HEK293 (cell line): ENCODE data around the gene C1orf174.
"Not testable (repeated sequence)": the region's sequence is repeated elsewhere in the genome, so short reads cannot be mapped to it uniquely, and the experiment has no call there.

Experiments
- CTCF ChIA-PET: fragments of 350-600 bp; formaldehyde crosslinking; extraction: SDS; loops from one replicate; lab custom pipeline; 2021; ENCODE audit warnings: antibody characterized with exemption; lab: Yijun Ruan, JAX
- POLR2A ChIA-PET: fragments of 300-600 bp; formaldehyde crosslinking; extraction: SDS; loops from one replicate; lab custom pipeline; 2020; ENCODE audit warnings: antibody characterized with exemption, inconsistent platforms; lab: Yijun Ruan, JAX
- H3K27ac ChIP-seq: fragments of 200-500 bp; sonication (Bioruptor generic); 2 replicates; pipeline ENCODE4 v1.5.1; 2014; ENCODE audit warnings: low read depth, low read length, control low read depth, inconsistent platforms; ENCODE audit errors: extremely low read depth
- H3K36me3 ChIP-seq, 2 experiments: fragments of 200-500 bp in 1 of 2; sonication (Bioruptor generic) in 1 of 2; 1 replicate in 1 of 2; 2 replicates in 1 of 2; pipeline ENCODE4 v1.5.1; 2014 to 2017; ENCODE audit warnings: inconsistent platforms in 2 of 2, low read length in 2 of 2; ENCODE audit not compliant: control insufficient read depth in 2 of 2, insufficient read depth in 1 of 2
- H3K4me1 ChIP-seq: fragments of 200-500 bp; sonication (Bioruptor generic); 2 replicates; pipeline ENCODE4 v1.5.1; 2014; ENCODE audit warnings: mild to moderate bottlenecking, low read length, inconsistent platforms; ENCODE audit not compliant: control insufficient read depth, insufficient read depth
- H3K4me3 ChIP-seq: 2 replicates; pipeline ENCODE4 v1.5.1; 2011; ENCODE audit warnings: low read depth, mild to moderate bottlenecking, control low read depth, low read length, moderate library complexity
- H3K9me3 ChIP-seq: fragments of 200-500 bp; sonication (Bioruptor generic); 2 replicates; pipeline ENCODE4 v1.5.1; 2014; ENCODE audit warnings: low read depth, low read length, inconsistent platforms; ENCODE audit not compliant: control insufficient read depth, insufficient read depth
- BCL11B ChIP-seq: fragments of 450-650 bp; formaldehyde crosslinking; IDR thresholded peaks from 2 replicates; pipeline ENCODE4 v1.5.1; 2016; ENCODE audit warnings: low read depth, missing biosample characterization, missing genetic modification characterization
- GLIS1 ChIP-seq: fragments of 450-650 bp; formaldehyde crosslinking; IDR thresholded peaks from 2 replicates; pipeline ENCODE4 v1.5.1; 2016; ENCODE audit warnings: missing biosample characterization, missing genetic modification characterization
- SETDB1 ChIP-seq: IDR thresholded peaks from one replicate; pipeline ENCODE4 v1.6.1; 2017; ENCODE audit warnings: mild to moderate bottlenecking, low read length, moderate library complexity, mixed read lengths; ENCODE audit not compliant: insufficient read length
- SP7 ChIP-seq: fragments of 450-650 bp; formaldehyde crosslinking; IDR thresholded peaks from 2 replicates; pipeline ENCODE4 v1.5.1; 2016; ENCODE audit warnings: missing biosample characterization, missing genetic modification characterization
- YY1 ChIP-seq: fragments of 450-650 bp; formaldehyde crosslinking; IDR thresholded peaks from 2 replicates; pipeline ENCODE4 v1.5.1; 2018; ENCODE audit warnings: missing biosample characterization, missing genetic modification characterization
- ZBTB1 ChIP-seq: fragments of 450-650 bp; formaldehyde crosslinking; IDR thresholded peaks from 2 replicates; pipeline ENCODE4 v1.5.1; 2016; ENCODE audit warnings: missing biosample characterization, missing genetic modification characterization
- ZBTB7A ChIP-seq: fragments of 450-650 bp; formaldehyde crosslinking; IDR thresholded peaks from 2 replicates; pipeline ENCODE4 v1.5.1; 2016; ENCODE audit warnings: low read depth, missing biosample characterization, missing genetic modification characterization
- ZFP69B ChIP-seq: fragments of 450-650 bp; formaldehyde crosslinking; IDR thresholded peaks from 2 replicates; pipeline ENCODE4 v1.5.1; 2016; ENCODE audit warnings: missing biosample characterization, missing genetic modification characterization
- ZIC2 ChIP-seq: fragments of 450-650 bp; formaldehyde crosslinking; IDR thresholded peaks from 2 replicates; pipeline ENCODE4 v1.5.1; 2016; ENCODE audit warnings: missing biosample characterization, missing genetic modification characterization
- ZNF155 ChIP-seq: fragments of 450-650 bp; formaldehyde crosslinking; IDR thresholded peaks from 2 replicates; pipeline ENCODE4 v1.5.1; 2016; ENCODE audit warnings: missing biosample characterization, missing genetic modification characterization
- ZNF23 ChIP-seq: fragments of 450-650 bp; formaldehyde crosslinking; IDR thresholded peaks from 2 replicates; pipeline ENCODE4 v1.5.1; 2016; ENCODE audit warnings: missing biosample characterization, missing genetic modification characterization, borderline replicate concordance
- ZNF501 ChIP-seq: fragments of 450-650 bp; formaldehyde crosslinking; IDR thresholded peaks from 2 replicates; pipeline ENCODE4 v1.5.1; 2016; ENCODE audit warnings: missing biosample characterization, missing genetic modification characterization
- ZNF510 ChIP-seq: fragments of 450-650 bp; formaldehyde crosslinking; IDR thresholded peaks from 2 replicates; pipeline ENCODE4 v1.5.1; 2018; ENCODE audit warnings: mild to moderate bottlenecking, missing genetic modification characterization, missing biosample characterization; ENCODE audit not compliant: insufficient replicate concordance
- ZNF558 ChIP-seq: fragments of 450-650 bp; formaldehyde crosslinking; IDR thresholded peaks from 2 replicates; pipeline ENCODE4 v1.5.1; 2016; ENCODE audit warnings: missing biosample characterization, missing genetic modification characterization
- ZNF658 ChIP-seq: fragments of 450-650 bp; formaldehyde crosslinking; IDR thresholded peaks from 2 replicates; pipeline ENCODE4; 2016; ENCODE audit warnings: missing biosample characterization, missing genetic modification characterization
- ZNF677 ChIP-seq: fragments of 450-650 bp; IDR thresholded peaks from 2 replicates; pipeline ENCODE4 v1.5.0; 2018; ENCODE audit warnings: missing biosample characterization, mild to moderate bottlenecking, missing genetic modification characterization, moderate library complexity
- ZNF707 ChIP-seq: fragments of 450-650 bp; formaldehyde crosslinking; IDR thresholded peaks from 2 replicates; pipeline ENCODE4 v1.5.1; 2016; ENCODE audit warnings: missing biosample characterization, missing genetic modification characterization
- ZNF777 ChIP-seq: fragments of 450-650 bp; formaldehyde crosslinking; IDR thresholded peaks from 2 replicates; pipeline ENCODE4 v1.5.1; 2017; ENCODE audit warnings: missing biosample characterization, missing genetic modification characterization, borderline replicate concordance
- ZNF785 ChIP-seq: fragments of 450-650 bp; formaldehyde crosslinking; IDR thresholded peaks from 2 replicates; pipeline ENCODE4 v1.5.1; 2016; ENCODE audit warnings: missing biosample characterization, missing genetic modification characterization
- TF ChIP-seq, protein P1 (sequence below): fragments of 450-650 bp; formaldehyde crosslinking; IDR thresholded peaks from 2 replicates; pipeline ENCODE4 v1.5.1; 2016; ENCODE audit warnings: missing biosample characterization, missing genetic modification characterization
- TF ChIP-seq, protein P2 (sequence below): fragments of 450-650 bp; formaldehyde crosslinking; IDR thresholded peaks from 2 replicates; pipeline ENCODE4 v1.5.1; 2017; ENCODE audit warnings: missing biosample characterization, missing genetic modification characterization

The C1orf174 gene

DNA sequence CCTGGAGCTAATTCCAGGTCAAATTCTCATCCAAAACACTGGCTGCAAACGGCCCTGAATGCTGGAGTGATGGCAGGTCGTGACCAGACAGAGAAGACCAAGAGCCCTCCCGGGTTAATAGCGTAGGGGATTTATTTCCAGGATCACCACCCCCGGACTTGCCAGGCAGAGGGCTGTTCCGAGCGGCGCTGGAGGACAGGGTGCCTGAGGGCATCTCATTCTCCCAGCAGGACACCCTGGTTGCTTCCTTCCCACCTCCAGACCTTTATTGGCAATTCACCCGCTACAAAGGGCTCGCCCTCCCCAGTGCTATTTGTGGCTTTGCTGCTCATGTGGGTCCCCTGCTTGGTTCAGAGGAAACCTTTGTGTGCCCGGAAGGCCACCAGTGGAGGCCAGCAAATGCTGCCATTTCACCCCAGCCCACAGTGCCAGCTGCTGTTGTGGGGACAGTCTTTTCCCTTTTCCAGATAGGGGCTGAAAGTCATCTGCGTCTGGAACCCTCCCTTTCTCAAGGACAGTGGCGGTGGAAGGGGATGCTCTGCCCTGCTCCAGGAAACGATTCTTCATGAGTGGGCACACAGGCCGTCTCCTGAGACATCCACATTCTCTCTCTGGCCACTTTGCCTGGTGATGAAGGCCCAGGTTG is 19.0 kb upstream of the C1orf174 start:
- H3K9me3 ChIP-seq = no peaks in the 10 kb centered on the region
- H3K4me1 ChIP-seq = no peaks in the 10 kb centered on the region
- H3K4me3 ChIP-seq = no peak overlapping the region
- H3K36me3 ChIP-seq = no peaks in the 10 kb centered on the region
- POLR2A ChIA-PET = no interaction called here
- no peak for TF ChIP-seq BCL11B (tag by site-specific recombination)
- peak; percentile 20; the same call in 1 of the 2 replicates for TF ChIP-seq ZIC2 (tag by site-specific recombination)
- TF ChIP-seq ZNF23 = no peak
- no peak for TF ChIP-seq ZNF677 (tag by site-specific recombination)
- H3K27ac ChIP-seq = no peak overlapping the region
- CTCF ChIA-PET = no interaction called here

DNA sequence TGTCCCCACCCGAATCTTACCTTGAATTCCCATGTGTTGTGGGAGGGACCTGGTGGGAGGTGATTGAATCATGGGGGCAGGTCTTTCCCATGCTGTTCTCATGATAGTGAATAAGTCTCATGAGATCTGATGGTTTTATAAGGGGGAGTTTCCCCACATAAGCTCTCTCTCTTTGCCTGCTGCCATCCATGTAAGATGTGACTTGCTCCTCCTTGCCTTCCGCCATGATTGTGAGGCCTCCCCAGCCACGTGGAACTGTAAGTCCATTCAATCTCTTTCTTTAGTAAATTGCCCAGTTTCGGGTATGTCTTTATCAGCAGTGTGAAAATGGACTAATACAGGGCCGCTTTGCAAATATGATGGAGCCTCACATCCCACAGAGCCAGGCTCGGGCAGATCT is 18.3 kb upstream of the C1orf174 start:
- H3K27ac ChIP-seq, H3K9me3 ChIP-seq, H3K4me3 ChIP-seq, H3K36me3 ChIP-seq, POLR2A ChIA-PET, H3K4me1 ChIP-seq: not testable (repeated sequence)
- CTCF ChIA-PET = interaction anchor here (0.6 kb wide), 1 partner anchor 142 kb away, joined by 6 read pairs; no protein-coding TSS in a partner anchor
- TF ChIP-seq SETDB1 = peak; percentile 48
- TF ChIP-seq, all 188 proteins: peak for 1; not testable (repeated sequence) for 187

DNA sequence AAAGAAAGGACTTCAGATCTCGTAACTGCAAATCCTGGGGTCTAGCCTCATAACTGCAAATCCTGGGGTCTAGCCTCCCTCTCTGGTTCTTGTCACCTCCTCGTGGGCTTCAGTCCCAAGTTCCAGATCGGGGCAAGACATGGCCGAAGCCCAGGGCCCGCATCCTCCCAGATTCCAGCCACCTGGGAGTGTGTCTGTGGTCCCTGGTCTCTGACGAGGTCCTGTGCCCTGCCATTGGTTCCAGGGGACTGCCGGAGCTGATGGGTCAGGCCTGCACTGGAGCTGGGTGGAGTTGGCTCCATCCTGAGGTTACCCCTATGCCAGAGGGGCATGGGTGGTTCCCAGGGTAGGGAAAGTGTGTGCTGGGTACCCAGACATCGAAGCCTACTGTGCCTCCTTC is 17.7 kb upstream of the C1orf174 start:
- no peak for TF ChIP-seq ZNF785
- no peak for TF ChIP-seq ZNF677 (tag by site-specific recombination)
- TF ChIP-seq ZBTB7A (tag by site-specific recombination) = no peak
- no peak for TF ChIP-seq ZNF510 (tag by site-specific recombination)
- TF ChIP-seq SP7 (tag by site-specific recombination) = no peak
- TF ChIP-seq, protein P1, sequence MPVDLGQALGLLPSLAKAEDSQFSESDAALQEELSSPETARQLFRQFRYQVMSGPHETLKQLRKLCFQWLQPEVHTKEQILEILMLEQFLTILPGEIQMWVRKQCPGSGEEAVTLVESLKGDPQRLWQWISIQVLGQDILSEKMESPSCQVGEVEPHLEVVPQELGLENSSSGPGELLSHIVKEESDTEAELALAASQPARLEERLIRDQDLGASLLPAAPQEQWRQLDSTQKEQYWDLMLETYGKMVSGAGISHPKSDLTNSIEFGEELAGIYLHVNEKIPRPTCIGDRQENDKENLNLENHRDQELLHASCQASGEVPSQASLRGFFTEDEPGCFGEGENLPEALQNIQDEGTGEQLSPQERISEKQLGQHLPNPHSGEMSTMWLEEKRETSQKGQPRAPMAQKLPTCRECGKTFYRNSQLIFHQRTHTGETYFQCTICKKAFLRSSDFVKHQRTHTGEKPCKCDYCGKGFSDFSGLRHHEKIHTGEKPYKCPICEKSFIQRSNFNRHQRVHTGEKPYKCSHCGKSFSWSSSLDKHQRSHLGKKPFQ (tag by site-specific recombination) = no peak
- no peak for TF ChIP-seq ZNF777 (tag by site-specific recombination)
- TF ChIP-seq GLIS1 (tag by site-specific recombination) = no peak
- TF ChIP-seq ZNF707 (tag by site-specific recombination) = no peak
- no peak for TF ChIP-seq ZNF658 (tag by site-specific recombination)
- no peak for TF ChIP-seq ZNF501 (tag by site-specific recombination)
- TF ChIP-seq YY1 (tag by site-specific recombination) = no peak
- TF ChIP-seq ZFP69B (tag by site-specific recombination) = no peak
- TF ChIP-seq, protein P2, sequence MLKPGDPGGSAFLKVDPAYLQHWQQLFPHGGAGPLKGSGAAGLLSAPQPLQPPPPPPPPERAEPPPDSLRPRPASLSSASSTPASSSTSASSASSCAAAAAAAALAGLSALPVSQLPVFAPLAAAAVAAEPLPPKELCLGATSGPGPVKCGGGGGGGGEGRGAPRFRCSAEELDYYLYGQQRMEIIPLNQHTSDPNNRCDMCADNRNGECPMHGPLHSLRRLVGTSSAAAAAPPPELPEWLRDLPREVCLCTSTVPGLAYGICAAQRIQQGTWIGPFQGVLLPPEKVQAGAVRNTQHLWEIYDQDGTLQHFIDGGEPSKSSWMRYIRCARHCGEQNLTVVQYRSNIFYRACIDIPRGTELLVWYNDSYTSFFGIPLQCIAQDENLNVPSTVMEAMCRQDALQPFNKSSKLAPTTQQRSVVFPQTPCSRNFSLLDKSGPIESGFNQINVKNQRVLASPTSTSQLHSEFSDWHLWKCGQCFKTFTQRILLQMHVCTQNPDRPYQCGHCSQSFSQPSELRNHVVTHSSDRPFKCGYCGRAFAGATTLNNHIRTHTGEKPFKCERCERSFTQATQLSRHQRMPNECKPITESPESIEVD = no peak
- no peak for TF ChIP-seq ZBTB1 (tag by site-specific recombination)
- TF ChIP-seq ZNF155 (tag by site-specific recombination) = no peak
- no peak for TF ChIP-seq ZNF558 (tag by site-specific recombination)
- Histone ChIP-seq H3K4me1 (no peaks in the 10 kb centered on the region), H3K36me3 (no peaks in the 10 kb centered on the region), H3K27ac (no peak overlapping the region), H3K4me3 (no peak overlapping the region), H3K9me3 (no peaks in the 10 kb centered on the region)
- POLR2A ChIA-PET = no interaction called here
- CTCF ChIA-PET = no interaction called here
